ENCODE measurements around the gene PCDH8. TPM values are rescaled to one million over a fixed set of nuclear protein-coding genes. Genes with fewer than 3 reads are reported as not detected.

The PCDH8 gene
- total RNA-seq, 1 experiment from 2014 or later, result not detected

GRCh38 chr13:52847322-52847681 is 1.1 kb downstream of the PCDH8 start:
- Histone ChIP-seq H3K27ac (ENCODE audit: low read depth, low read length) (no peak overlapping the region), H2AFZ (ENCODE audit: low read depth, low read length, poor library complexity, severe bottlenecking) (no peak overlapping the region), H3K79me2 (ENCODE audit: insufficient read depth, low read length) (no peaks in the 10 kb centered on the region), H3K4me1 (ENCODE audit: control insufficient read depth in 1 of 2, insufficient read depth in 2 of 2, low read length in 2 of 2) (no peaks in the 10 kb centered on the region), H3K27me3 (ENCODE audit: insufficient read depth, low read length) (peaks cover 19% of the 10 kb centered on the region; the same call in 1 of the 2 replicates), H3K9me2 (ENCODE audit: insufficient read depth) (no peaks in the 10 kb centered on the region), H3K9ac (ENCODE audit: low read length) (no peak overlapping the region), H3K36me3 (ENCODE audit: control insufficient read depth in 1 of 2, insufficient read depth in 2 of 2, low read length in 2 of 2) (no peaks in the 10 kb centered on the region), H3K9me3 (ENCODE audit: control insufficient read depth in 1 of 2, insufficient read depth in 1 of 2, low read depth in 1 of 2, low read length in 2 of 2) (no peaks in the 10 kb centered on the region), H4K20me1 (ENCODE audit: insufficient read depth) (no peaks in the 10 kb centered on the region; the same call in 1 of the 2 replicates), H3K4me2 (ENCODE audit: low read length) (no peak overlapping the region), H3K4me3 (replicated peaks in 1 of 2; ENCODE audit: low read depth in 1 of 2, low read length in 2 of 2) (no peak overlapping the region)
- ATAC-seq, result no peak
- RAD21 ChIA-PET (ENCODE audit: low non-redundant PET in 1 of 2, low total read pairs in 2 of 2, uncharacterized antibody in 2 of 2, unreplicated experiment in 2 of 2), result no interaction called here
- TF ChIP-seq RAD21 (IDR thresholded peaks at IDR 0.05; ENCODE audit: low read depth), result no peak
- TF ChIP-seq SP1 (IDR thresholded peaks at IDR 0.05; ENCODE audit: low read depth), result no peak
- TF ChIP-seq ZBTB33 (IDR thresholded peaks at IDR 0.05; ENCODE audit: extremely low read depth, insufficient replicate concordance, low read length), result no peak
- no peak for DNase-seq (ENCODE audit: low read depth, low spot score)
- intact Hi-C loops (cut with micrococcal nuclease), result no loop called here
- POLR2A ChIA-PET, result no interaction called here
- CTCF ChIA-PET, result no interaction called here
- no TSS peak for BruUV-seq (replicated peaks)

GRCh38 chr13:52846567-52847321 is 1.7 kb downstream of the PCDH8 start:
- Histone ChIP-seq H3K36me3 (ENCODE audit: control insufficient read depth in 1 of 2, insufficient read depth in 2 of 2, low read length in 2 of 2) (no peaks in the 10 kb centered on the region), H3K4me3 (replicated peaks in 1 of 2; ENCODE audit: low read depth in 1 of 2, low read length in 2 of 2) (no peak overlapping the region), H3K79me2 (ENCODE audit: insufficient read depth, low read length) (no peaks in the 10 kb centered on the region), H3K4me1 (ENCODE audit: control insufficient read depth in 1 of 2, insufficient read depth in 2 of 2, low read length in 2 of 2) (no peaks in the 10 kb centered on the region), H3K9me2 (ENCODE audit: insufficient read depth) (no peaks in the 10 kb centered on the region), H4K20me1 (ENCODE audit: insufficient read depth) (no peaks in the 10 kb centered on the region; the same call in 1 of the 2 replicates), H3K27me3 (ENCODE audit: insufficient read depth, low read length) (peaks cover 24% of the 10 kb centered on the region; the same call in 1 of the 2 replicates), H2AFZ (ENCODE audit: low read depth, low read length, poor library complexity, severe bottlenecking) (no peak overlapping the region), H3K4me2 (ENCODE audit: low read length) (no peak overlapping the region), H3K9ac (ENCODE audit: low read length) (no peak overlapping the region), H3K27ac (ENCODE audit: low read depth, low read length) (no peak overlapping the region), H3K9me3 (ENCODE audit: control insufficient read depth in 1 of 2, insufficient read depth in 1 of 2, low read depth in 1 of 2, low read length in 2 of 2) (no peaks in the 10 kb centered on the region)
- DNase-seq (ENCODE audit: low read depth, low spot score) (no peak), ATAC-seq (no peak)
- no TSS peak for BruUV-seq (replicated peaks)
- ChIA-PET POLR2A (no interaction called here), CTCF (no interaction called here), RAD21 (ENCODE audit: low non-redundant PET in 1 of 2, low total read pairs in 2 of 2, uncharacterized antibody in 2 of 2, unreplicated experiment in 2 of 2) (no interaction called here)
- intact Hi-C loops (cut with micrococcal nuclease), result no loop called here
- TF ChIP-seq ZBTB33 (IDR thresholded peaks at IDR 0.05; ENCODE audit: extremely low read depth, insufficient replicate concordance, low read length) (no peak), CTCF (IDR thresholded peaks at IDR 0.05 in 2 of 3, conservative IDR thresholded peaks at IDR 0.05 in 1 of 3; ENCODE audit: borderline replicate concordance in 1 of 3, insufficient read depth in 1 of 3, low read depth in 2 of 3, low read length in 2 of 3) (peak in 1 of 3 experiments; percentile 7; a peak in 1 of 6 replicates), REST (IDR thresholded peaks at IDR 0.05; ENCODE audit: low read depth) (peak; percentile 51)

Measured in HCT116 (cell line).